Measurements from ENCODE around the gene RCAN2.

RCAN2 gene

DNA sequence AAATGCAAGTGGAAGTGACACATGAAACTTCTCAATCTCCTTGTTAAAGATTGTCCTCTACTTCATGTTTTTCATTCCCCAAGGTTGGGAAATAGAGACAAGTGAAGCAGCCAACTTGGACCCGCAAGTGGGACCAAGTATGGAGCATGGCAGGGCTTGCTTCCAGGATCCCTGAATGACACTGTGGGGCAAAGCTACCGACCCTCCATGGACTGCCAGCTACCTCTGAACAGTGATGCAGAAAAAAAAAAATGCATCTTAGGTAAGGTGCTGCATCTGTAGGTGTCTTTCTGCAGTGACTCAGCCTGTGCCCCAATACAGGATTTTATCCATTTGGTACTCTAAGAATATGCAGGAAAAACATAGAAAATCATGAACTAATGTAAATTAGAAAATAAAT, 201.4 kb downstream of the RCAN2 start:
- DNase-seq = no peak

DNA sequence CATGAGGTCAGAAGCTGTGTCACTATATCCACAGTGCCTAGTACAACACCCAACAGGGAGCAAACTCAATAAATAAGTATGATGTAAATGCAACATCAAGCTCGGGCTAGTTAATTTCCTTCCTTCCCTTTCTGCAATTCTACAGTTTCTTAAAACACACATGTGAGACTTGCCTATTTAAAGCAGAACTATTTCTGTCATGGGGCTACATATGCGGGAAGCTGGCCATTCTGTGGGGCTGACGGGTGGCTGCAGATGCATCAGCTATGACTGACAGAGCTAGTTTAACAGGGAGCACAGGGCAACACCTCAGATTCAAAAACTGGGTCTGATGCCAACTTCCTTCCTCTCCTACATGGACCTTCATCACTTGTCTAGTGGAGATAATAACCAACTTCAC, 202.4 kb downstream of the RCAN2 start:
- DNase-seq = no peak

DNA sequence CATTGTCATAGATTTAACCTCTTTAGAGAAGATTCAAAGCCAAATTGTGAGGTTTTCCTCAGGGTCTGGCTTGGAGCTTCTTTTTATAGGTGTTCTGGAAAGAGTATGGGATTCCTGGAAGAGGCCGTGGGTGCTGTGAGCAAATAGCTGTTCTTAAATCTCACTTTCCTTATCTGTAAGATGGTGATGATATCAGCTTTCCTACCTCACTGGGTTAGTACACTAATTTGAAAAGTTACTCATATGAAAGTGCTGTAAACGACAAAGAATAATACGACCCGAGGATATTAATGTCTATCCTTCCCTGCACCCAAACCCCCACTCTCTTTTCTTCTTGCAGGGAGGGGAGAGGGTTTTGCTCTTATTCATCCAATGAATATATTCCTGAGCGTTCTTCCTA, 203.6 kb downstream of the RCAN2 start:
- DNase-seq = no peak

DNA sequence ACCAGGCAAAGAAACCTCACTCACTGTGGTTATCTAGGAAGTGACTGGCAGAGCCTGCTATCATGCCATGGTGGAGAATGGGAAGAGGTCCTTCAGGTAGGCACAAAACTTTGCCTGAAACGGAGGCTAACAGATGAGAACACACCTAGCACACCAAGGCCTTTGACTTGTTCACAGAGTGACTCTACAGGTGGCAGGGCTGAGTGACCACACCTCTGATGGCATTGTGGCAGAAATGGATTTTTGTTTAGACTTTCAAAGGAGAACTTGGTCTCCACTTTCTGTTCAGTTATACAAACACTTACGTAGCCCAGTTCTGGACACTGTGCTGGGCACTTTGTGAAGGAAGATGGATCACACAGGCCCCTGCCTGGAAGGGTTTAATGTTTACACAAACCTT, 204.2 kb downstream of the RCAN2 start:
- no peak for DNase-seq

DNA sequence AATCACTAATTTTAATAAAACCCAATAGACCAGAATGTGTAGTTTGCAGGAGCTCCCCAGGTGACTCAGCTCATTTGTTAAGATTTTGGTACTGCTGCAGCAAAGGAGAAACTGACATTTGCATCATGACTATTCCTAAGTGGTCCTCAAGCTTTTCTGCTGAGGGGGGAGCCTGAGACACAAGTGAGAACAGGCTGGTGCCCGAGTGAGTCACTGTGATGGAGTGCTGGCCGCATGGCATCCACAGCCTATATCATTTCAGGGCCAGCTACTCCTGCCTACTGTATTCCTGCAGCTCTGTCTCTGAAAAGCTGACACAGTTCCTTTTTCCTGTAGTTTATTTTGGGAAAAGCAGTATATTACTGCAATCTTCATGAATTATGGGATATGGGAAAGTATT, 206.8 kb downstream of the RCAN2 start:
- DNase-seq = no peak

DNA sequence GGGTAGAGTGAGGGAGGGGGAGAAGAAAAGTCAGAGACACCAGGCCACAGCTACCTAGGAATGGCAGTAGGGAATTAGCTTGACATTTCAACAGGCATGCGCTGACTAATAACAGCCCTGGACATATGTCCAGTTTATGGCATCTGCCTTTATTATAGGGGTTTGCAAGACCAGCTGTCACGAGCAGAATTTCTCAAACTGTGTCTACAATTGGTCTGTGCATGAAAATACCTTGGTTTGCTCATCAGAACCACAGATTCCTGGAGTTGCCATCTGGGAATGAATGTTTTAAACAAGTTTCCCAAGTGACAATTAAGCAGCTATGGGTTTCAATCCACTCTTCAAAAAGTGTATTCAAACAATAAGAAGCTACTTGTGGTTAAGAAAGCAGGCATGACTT, 210.1 kb downstream of the RCAN2 start:
- no peak for DNase-seq

DNA sequence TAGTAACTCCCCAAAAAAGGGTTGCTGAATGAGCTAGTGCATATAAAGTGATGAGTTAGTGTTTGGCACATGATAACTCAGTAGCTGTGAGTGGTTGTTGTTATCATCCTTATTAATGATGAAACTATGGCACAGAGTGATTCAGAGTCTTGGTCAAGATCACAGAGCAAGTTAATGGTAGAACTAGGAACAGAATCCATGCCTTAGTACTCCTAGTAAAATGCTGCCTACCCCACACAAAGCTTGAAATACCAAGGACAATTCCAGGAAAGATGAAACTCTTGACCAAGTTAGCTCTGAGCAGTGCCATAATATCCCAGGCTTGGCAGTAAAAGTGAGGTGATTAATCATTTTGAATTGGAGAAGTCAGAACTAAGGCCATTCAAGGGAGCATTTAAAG, 211.4 kb downstream of the RCAN2 start:
- no peak for DNase-seq

DNA sequence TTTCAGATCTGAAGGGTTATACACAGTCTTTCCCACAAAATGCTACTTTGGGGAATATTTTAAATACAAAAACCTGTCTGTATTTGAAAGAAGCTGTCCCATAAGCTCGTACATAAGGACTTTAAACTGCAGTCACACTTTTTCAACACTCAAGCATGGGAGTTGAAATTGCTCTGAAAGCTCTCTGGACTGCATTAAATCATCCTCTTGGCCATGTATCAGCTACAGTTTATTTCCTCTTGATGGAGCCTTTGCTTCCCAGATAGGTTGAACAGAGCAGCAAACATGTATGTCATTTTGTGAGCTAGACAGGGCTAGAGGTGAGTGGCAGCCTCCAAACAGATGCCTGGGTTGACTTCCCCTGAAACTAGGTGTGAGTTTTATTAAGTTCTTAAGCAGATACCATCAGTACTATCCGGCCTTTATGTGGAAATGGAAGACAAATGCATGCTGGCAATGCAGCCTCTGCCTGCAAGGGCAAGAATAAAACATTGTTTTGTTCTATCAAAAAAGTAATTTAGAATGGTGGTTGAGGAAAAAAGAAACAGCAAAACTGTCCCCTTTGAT, 214.6 kb downstream of the RCAN2 start:
- no peak for DNase-seq

DNA sequence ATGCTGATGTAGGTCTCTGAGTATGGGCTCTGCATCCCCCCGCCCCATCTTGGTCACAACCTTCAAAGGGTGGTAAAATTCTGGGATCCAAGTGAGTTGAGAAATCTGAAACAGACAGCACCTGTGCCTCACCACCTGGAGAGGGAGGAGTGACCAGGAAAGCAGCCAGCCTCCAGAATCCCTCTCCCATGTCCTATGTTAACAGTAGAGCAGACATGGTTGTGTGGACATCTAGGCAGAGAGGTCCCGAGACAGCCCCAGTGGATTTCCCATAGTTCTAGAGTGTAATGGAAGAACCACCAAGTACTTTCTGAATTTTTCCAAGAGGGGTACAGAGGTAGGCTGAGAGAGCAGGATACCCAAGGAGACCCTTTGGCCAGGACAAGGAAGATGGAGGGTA, 216.7 kb downstream of the RCAN2 start:
- DNase-seq = no peak

DNA sequence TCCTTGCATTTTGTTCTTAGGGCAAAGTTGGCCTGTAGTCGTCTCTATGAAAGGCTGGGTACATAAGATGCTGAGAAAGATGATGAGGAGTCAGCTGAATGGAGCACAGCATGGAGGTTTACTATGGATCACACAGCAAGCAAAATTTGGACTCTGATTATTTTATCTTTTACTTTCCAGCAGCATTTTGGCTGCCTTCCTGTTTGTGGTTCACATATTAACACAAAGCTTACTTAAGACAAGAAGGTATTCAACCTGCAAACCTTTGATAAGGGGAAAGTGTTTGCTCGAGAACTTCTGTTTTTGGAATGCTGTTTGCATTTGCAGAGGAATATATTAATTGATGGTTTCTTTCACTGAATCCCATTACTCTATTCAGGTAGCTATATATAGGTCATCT, 217.3 kb downstream of the RCAN2 start:
- DNase-seq = no peak

DNA sequence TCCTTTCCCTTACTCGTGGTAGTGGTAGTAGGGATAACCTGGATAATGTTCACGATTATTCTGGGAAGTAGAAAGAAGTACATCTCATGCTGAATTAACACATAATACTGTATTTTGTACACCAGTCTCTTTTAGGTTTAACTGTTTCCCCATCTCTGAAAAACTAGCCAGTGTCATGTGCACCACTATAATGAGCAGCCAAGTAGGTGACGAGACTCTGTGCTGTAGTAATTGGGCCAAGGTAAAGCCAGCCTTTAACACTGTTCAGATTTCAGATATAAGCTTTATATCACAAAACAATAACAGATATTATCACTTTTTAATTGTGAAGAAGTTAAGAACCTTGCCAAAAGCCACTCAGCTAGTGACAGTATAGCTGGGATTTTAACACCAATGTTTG, 219.5 kb downstream of the RCAN2 start:
- no peak for DNase-seq

DNA sequence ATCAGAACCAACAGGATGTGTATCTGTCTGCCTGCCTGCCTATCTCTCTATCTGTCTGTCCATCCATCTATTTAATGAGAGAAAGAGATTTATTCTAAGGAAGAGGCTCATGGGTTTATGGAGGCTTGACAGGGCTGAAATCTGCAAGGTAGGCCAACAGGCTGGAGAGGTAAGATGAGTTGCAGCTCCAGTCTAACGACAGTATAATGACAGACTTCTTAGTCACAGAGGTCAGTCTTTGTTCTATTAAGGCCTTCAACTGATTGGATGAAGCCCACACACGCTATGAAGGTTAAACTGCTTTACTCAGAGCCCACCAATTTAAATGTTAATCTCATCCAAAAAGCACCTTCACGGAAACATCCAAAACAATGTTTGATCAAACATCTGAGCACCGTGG, 220.1 kb downstream of the RCAN2 start:
- DNase-seq = no peak

DNA sequence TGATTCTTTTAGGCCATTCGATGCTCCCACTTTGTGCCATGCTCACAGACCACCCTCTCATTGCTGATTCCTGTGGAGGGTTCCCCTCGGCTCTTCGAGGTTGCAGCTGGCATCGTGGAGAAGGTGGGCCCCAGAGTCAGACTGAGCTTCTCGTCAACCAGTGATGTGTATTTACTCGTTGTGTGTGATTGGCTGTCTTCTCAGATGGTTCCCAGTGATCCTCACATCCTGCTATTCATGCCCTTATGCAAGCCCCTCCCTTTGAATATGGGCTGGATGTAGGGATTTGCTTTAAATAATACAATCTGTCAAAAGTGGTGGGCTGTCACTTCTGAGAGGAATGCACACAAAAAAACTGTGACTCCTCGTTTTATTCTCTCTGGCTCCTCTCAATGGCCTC, 220.9 kb downstream of the RCAN2 start:
- DNase-seq = no peak

DNA sequence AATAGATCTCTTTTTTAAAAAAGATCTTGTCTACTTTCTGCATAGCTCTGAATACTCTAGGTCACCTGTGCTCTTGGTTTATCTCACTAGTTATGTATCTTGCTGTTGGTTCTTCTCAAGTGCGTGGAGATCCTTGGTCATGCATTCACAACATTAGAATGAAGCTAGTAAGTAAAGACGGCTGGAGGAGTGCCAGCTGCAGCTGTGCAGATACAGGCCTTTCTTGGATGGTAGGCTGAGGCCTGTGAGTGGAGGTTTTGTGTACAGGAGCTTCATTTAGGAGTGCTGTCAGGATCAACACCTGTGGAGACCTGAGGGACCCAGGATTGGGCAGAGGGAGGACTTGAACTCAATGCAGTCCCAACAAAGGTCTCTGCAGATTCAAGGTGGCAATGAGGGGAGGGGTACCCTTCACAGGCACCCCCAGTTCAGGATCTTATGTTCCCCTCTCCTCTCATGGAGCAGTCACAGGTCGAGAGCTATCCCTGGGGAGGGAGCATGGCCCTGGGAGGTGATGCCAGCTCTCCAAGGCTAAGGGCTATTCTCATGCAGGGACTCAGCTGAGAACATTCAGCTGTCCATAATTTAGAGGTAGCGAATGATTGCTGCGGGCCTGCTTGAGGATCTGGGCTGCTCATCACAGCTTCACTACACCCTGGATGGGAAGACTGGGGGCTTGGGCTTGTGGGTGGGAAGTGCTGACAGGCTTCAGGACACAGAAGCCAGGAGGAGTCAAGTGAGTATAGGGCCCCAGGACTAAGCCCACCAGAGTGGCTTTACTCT, 221.6 kb downstream of the RCAN2 start:
- no peak for DNase-seq

DNA sequence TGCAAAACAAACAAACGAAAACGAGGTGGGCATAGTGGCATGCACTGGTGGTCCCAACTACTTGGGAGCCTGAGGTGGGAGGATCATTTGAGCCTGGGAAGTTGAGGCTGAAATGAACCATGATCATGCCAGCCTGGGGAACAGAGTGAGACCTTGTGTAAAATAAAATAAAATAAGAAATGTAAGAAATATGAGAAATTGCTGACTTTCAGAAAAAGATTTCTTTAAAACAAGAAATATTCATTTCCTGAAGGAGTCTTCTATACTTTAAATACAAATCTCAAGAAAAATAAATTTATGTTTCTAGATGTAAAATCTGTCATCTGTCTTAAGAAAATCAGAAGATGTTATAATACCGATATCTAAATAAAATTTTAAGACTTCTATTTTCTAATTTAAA, 223.7 kb downstream of the RCAN2 start:
- DNase-seq = no peak

DNA sequence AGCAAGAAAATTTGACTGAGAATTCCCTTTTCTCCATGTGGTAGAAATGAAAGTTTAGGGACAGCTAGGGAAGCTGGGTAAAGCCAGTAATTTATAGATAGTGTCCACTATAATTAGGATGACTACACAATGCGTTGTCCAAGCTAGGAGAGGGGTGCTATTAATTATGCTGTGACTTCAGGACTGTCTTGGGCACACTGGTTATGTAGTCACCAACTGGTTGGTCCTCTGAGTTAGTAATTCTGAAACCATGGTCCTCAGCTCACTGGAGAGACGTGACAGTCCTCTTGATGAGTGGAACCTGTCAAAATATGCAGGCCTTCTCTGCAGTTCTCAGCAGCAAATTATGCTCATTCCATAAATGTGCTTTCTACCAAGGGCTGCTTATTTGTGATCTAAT, 225.9 kb downstream of the RCAN2 start:
- DNase-seq = no peak

DNA sequence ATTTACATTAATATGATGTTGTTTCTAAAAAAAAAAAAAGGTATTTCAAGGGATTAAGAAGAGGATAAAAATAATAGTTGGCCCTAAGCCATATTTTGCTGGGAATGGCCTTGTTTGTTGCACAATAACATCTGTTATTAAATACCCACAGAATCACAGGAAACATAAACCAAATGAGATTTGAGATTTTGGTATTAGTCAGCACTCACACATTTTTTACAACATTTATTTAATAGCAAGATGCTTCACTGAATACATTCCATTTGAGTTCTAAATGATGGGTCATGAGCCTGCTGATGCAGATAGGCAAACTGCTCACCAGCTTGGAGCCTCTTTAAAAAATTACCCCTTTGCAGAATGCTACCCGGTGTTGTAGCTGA, 227.6 kb downstream of the RCAN2 start:
- no peak for DNase-seq

DNA sequence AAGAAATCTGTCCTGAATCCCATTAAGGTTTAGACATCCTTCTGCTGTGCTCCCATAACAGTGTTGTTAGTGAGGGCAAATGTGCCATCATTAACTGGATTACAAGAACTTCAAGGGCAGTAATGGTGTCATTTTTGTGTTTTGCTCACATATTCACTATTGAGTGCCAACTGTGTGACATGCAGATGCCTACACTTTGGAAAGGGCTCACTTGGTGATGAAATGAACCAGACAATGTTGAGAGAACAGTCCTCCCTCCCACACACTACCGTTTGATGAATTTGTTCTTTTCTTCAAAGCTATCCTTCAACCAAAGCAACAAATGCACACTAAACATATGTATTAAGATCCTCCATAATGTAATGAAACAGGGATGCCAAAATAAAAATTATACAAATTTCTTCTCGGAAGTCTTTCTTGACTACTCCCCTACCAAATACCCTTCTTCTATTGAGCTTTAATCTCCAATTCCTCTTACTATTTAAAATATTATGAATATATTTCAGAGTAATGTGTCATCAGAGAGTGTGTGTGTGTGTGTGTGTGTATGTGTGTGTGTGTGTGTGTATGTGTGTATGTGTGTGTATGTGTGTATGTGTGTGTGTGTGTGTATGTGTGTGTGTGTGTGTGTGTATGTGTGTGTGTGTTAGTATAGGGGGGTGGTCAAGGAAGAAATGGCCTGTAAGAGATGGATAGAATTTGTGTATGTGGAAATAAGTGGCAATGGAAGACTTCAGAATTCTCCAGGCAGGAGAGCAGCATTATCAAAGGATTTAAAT, 228.1 kb downstream of the RCAN2 start:
- no peak for DNase-seq

DNA sequence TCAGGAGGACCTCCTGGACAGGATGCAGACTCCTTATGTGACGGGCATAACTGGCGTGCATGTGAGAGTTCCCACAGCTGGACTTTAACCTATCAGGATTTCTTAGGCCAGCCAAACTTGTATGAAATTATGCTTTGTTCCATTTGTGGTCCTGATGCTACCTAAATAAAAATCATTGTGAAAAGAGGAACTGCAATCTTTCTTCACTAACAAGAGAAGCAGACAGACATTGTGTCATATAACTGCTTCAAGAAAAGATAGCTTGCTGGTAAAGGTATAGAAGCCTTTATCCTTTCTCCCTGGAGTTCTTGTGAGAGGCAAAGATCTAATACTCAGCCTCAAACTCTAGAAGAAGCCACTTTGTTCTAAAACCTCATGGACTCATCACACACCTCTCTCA, 233.0 kb downstream of the RCAN2 start:
- DNase-seq = no peak

DNA sequence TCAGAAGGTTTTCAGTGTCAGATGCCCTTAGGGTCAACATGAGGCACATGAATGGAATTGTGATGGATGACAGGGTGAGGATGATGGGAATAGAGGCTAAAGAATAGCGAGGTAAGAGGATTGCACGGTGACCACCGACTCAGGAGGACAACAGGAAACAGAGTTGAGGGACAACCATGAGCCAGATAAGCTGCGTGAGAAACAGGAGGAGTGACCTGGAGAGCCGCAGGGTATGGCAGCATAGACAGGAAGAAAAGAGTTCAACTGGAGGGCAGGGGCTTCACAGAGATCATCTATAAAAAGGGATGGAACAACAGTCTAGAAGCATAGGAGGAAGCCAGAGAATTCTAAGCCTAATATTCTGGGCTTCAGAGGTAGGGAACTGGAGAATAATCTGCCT, 235.7 kb downstream of the RCAN2 start:
- no peak for DNase-seq

DNA sequence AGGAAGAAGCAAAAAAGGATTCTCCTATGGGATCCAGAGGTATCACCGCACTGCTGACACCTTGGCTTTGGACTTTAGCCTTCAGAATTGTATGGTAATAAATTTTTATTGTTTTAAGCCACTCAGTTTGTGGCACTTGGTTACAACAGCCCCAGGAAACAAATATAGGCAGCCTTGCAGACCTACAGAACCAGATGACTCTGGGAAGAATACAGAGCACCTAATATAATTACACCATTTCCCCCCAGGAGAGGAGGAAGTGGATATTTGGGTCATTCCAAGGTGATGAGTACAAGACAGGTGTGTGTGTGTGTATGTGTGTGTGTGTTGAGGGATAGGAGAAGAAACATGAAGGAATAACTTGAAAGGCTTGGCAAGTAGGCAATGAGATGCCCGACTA, 236.3 kb downstream of the RCAN2 start:
- DNase-seq = no peak

DNA sequence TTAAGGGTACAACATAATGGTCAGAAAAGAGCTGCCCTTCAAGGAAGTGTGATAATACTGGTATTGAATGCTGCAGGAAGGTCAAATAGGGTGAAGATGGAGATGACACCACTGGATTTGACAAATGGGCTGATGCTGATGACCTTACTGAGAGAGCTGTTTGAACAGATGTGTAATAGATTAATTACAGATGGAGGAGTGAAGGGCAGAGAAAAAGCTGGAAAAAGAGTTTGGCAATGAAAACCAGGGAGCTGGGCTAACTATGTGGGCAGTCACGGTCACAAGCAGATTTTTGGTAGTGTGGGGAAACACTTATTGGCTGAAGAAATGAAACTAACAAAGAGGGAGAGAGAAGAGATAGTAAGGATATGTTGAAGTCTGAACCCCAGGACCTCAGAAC, 236.9 kb downstream of the RCAN2 start:
- no peak for DNase-seq

DNA sequence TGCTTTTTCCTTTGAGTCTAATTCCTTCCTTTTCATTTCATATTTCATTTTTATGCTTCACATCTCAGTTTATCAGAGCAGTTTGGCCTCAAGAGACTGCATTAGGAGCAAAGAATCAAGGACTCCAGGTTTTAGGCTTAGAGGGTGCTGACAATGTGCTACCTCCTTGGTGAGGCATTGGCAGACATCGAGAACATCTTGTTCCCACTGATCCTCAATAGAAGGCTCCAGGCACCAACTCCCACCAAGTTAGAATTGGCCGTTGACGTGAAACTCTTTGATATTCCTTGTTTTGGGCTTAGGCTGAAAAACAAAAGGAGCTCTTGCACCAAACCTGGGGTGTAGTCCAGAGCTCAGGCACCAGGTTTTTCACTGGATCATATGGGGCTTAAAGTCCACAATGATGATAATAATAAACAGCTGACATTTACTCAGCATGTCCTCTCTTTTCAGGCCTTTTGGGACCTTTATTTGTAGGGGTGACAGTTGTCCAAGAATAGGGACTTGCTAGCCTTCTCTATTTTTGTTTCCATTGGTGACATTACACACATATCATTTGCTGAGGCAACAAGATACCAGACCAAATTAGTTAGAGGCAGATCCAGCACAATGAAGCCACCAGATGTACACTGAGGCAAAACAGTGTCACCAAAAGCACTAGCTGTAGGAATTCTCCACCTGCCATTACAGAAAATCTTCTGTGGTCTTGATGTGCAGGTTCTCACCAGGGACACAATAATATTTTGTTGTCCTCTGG, 239.5 kb downstream of the RCAN2 start:
- DNase-seq = no peak

DNA sequence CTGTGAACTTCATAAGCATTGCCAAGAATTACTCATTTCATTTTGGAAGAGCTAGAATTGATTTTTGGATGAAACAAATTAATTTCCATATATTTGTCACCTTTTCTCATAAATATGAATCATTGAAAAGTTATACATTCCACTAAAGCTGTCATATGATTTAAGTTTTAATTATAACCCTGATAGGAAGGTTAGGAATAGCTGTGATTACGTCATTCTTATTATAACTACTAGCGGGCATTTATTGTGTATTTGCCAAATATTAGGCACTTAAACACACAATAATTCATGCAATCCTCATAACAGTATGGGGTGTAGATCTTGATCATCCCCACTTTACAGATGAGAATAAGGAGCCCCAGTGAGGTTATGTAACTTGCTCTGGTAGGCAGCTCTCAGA, 243.1 kb downstream of the RCAN2 start:
- no peak for DNase-seq
